ENCODE measurements around the gene CEP120.
"Not testable (repeated sequence)": the region's sequence is repeated elsewhere in the genome, so short reads cannot be mapped to it uniquely, and the experiment has no call there.

The CEP120 gene

GRCh38 chr5:123438244-123438643 lies 15.0 kb upstream of the CEP120 start:
- DNase-seq, result no peak

GRCh38 chr5:123436201-123436600 lies 13.0 kb upstream of the CEP120 start:
- DNase-seq, result no peak

DNA sequence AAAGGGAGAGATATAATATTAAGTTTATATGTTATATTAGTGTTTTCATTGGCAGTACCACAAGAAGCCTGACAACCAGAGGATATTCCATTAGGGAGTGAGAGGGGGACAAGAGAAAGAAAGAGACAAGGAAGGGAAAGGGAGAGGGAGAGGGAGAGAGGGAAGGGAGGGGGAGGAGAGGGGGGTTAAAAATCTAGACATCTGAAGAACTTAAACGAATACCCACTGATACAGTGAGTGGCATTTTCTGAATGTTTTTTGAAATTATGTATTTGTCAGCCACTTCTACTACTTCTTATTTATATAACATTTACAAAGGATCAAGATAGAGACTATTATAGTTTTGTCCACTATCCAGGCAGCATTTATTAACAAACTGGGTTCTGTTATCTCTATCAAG lies 11.6 kb upstream of the CEP120 start:
- DNase-seq, result no peak

GRCh38 chr5:123433596-123433995 lies 10.4 kb upstream of the CEP120 start:
- no peak for DNase-seq

DNA sequence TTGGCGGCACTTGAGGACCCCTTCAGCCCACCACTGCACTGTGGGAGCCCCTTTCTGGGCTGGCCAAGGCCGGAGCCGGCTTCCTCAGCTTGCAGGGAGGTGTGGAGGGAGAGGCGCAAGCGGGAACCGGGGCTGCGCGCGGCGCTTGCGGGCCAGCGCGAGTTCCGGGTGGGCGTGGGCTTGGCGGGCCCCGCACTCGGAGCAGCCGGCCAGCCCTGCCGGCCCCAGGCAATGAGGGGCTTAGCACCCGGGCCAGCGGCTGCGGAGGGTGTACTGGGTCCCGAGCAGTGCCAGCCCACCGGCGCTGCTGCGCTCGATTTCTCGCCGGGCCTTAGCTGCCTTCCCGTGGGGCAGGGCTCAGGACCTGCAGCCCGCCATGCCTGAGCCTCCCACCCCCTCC lies 7.2 kb upstream of the CEP120 start:
- not testable (repeated sequence) for DNase-seq

GRCh38 chr5:123429993-123430392 lies 6.8 kb upstream of the CEP120 start:
- DNase-seq, result no peak

DNA sequence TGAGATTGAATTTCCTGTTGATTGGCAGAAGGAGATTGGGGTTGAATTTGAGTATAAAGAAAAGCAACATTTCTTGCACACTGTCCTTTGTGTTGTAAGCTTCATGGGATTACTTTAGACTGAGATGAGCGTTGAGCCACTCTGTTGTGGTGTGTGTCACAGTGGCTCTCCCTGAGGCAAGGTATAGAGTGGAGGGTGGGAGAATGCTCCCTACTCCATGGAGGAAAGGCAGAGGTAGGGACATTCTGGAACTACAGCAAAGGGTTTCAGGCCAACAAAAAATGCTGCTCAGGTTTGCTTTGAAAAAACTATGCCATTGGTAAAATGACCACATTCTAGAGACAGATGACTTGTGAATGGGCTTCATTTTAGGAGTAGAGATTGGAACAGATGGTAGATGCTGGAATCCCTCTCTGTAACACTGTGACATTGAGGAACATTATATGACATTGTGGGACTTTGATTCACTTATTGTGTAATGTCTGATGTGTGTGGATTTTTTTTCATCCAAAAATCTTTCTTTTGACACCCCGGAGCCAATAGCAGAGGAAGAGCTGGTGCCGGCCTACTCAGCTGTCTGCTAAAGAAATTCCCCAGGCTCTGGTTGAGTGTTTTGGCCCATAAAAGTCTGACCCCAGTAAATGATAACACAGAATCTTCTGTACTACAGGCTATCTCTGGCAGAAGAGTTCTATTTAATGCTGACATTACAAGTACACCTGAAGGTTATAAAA lies 6.2 kb upstream of the CEP120 start:
- DNase-seq, result no peak

GRCh38 chr5:123428521-123429220 lies 5.5 kb upstream of the CEP120 start:
- no peak for DNase-seq

- no peak for DNase-seq
Measured at GRCh38 chr5:123427281-123427680, 4.1 kb upstream of the CEP120 start.

DNA sequence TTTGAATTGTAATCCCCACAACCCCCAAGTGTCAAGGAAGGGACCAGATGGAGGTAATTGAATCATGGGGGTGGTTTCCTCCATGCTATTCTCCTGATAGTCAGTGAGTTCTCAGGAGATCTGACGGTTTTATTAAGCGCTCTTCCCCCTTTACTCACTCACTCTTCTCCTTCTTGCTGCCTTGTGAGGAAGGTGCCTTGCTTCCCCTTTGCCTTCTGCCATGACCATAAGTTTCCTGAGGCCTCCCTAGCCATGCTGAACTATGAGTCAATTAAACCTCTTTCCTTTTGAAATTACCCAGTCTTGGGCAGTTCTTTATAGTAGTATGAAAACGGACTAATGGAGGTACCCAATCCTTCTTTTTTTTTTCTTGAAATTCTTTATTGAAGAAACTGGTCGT lies 2.2 kb upstream of the CEP120 start:
- DNase-seq, result no peak

DNA sequence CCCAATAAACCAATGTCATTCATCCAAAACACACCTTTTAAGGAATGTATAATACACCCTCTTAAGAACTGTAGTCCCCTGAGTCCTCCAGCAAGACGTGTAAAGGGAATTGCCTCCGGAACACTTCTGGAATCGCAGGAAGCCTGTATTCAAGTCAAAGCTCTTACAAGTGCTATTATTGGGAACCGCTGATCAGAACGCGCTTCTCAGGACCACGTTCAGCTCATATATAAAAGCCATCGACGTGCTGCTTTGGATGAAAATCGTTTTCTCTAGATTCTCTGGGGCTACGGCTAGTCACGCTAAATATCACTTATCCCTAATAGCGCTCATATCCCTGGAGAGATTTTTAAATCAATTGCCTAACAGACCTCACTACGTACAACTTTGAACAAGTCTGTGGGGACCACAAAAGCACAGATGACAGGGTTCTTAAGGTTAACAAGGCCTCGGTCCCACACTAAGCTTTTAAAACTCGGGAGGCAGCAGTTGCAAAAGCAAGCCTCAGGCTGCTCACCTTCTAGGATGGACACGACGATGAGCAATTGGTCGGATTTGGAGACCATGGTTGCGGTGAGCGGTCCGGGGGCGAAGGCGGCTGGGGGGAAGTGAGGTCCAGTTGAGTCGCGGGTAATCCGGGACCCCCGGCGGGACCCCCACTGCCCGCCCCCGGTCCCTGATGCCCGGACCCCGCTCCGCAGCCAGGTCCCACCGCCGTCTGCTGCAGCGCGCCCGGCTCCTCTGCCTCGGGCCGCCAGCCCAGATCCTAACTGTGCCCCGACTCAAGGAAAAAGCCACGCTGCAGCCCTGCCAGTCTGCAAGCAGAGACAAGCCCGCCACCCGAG lies 548 bp downstream of the CEP120 start:
- DNase-seq, result no peak

DNA sequence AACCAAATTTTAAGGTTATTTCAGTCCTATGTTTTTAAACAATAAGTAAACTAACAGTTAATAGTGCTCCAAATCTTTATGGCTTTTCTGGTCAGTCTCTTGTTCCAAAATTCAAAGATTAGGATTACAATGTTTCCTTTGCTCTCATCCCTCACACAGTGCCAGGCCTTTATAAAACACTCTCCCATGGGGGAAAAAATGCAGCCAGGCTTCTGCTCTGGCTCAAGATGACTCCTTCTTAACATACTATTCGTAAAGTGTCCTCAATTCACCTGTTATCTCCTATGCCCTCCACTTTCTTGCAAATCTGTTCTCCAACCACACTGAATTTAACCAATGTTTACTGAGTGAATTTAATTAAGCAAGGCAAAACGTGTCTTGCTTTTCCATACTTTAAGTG lies 1.4 kb downstream of the CEP120 start:
- DNase-seq, result no peak

DNA sequence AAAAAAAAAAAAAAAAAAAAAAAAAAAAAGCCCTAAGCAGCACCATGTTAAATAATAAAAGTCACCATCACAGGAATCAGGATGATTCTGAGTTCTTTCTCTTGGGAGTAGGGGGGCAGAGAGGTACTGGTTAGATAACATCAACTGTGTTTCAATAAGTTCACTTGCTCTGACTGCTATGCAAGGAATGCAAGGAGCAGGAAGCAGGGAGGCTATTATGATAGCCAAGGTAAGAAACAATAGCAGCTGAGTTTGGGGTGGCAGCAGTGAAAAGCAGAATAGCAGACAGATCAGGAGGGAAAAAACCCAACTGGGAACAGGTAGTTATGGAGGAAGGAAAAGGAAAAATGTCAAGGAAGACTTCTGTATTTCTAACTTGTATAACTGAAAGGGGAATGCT lies 8.2 kb downstream of the CEP120 start:
- DNase-seq, result no peak

- DNase-seq, result no peak
Measured at GRCh38 chr5:123412206-123412605, 11.0 kb downstream of the CEP120 start.

DNA sequence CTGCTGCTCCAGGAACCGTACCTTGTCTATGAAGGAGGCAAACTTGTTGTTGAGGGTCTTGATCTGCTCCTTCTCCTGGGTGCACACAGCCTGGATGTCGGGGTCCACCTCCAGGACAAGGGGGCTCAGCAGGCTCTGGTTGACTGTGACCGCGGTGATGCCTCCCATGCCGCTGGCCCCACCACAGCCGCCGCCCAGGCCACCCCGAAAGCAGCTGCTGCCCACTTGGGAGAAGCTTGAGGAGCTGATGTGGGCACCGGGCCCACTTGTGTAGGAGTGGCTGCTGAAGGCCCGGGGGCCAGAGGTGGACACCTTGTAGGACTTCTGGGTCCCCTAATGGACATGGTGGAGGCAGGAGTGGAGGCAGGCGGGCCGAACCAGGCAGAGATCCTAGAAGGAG lies 21.2 kb downstream of the CEP120 start:
- not testable (repeated sequence) for DNase-seq

- DNase-seq, result no peak
Measured at GRCh38 chr5:123401320-123401719, 21.9 kb downstream of the CEP120 start.

- not testable (repeated sequence) for DNase-seq
Measured at GRCh38 chr5:123400870-123401291, 22.3 kb downstream of the CEP120 start.

DNA sequence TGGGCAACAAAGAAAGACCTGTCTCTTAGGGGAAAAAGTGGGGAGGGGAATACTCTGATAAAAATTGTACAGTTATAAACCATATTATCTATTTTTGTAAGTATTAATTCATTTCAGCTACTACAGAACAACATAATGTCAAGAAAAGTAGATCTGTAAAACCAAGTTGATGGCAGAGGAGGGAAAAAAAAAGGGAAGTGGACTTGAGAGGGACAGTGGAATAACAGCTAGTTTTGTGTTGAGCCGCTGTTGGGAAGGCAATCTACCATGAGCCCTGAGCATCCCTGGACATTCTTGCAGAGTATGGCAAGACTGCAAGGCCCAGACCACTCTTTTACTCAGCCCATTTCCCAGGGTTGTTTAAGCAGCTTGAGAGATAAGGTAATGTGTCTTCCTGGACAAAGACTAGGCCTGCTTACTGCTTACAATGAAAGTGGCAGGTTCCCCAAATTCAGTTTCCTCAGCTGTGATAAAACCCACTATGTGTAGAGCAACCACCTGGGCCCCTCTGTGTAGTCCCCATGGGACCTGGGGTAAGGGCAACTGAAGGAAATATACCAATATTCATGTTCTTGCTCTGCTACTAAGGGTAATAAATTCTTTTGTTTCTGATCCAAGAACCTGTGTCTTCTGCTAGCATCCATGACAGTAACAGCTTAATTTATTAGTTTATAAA lies 25.0 kb downstream of the CEP120 start:
- no peak for DNase-seq

GRCh38 chr5:123397538-123397937 lies 25.7 kb downstream of the CEP120 start:
- no peak for DNase-seq

DNA sequence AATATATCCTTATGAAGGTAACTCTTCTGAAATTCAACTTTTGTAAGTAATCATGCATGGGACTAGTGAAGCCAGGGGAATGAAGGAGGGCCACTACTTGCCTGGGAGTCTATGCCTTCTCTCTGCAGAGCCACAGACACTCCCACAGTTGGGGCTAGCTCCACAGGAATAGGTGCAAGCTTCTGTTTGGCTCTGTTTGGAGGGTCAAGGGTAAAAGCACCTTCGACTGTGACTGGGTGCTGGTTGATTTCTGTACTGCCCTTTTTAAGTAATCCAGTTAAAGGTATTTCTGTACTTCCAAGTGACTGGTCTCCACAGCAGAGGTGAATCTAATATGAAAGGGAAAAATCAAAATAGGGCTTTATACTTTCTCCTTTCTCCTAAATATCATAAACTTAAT lies 32.2 kb downstream of the CEP120 start:
- no peak for DNase-seq

- no peak for DNase-seq
Measured at GRCh38 chr5:123389794-123390193, 33.4 kb downstream of the CEP120 start.

- DNase-seq, result no peak
Measured at GRCh38 chr5:123387313-123387712, 35.9 kb downstream of the CEP120 start.

- DNase-seq, result no peak
Measured at GRCh38 chr5:123382252-123382651, 41.0 kb downstream of the CEP120 start.

Data from NK-92 treated with Interleukin-12 subunit alpha and Interleukin-12 subunit beta, amount 100 ng/mL, for 24 hours (cell line).